DND-41 (cell line): Measurements from ENCODE around the gene IL1R2.
A peak's percentile ranks its signal among the peaks of the same experiment; 100 is the strongest.

ENCODE experiments used
- ATAC-seq: fragments of 200-7000 bp; cut with Tn5 transposase; 3 replicates; pipeline ENCODE4 v1.9.1; 2021; ENCODE audit warnings: low read depth; ENCODE audit not compliant: insufficient read depth
- DNase-seq: peaks from one replicate; pipeline ENCODE4 v3.0.0-alpha.2; 2020
- H2AFZ ChIP-seq: 2 replicates; pipeline ENCODE4 v1.6.0; 2012; ENCODE audit warnings: low read depth, low read length
- H3K27ac ChIP-seq: 2 replicates; pipeline ENCODE4 v1.5.1; 2012; ENCODE audit warnings: low read length, inconsistent platforms
- H3K27me3 ChIP-seq: fragments of 200-600 bp; sonication (generic); 2 replicates; pipeline ENCODE4 v1.6.0; 2012; ENCODE audit warnings: low read length, mild to moderate bottlenecking, inconsistent platforms; ENCODE audit not compliant: insufficient read depth, poor library complexity
- H3K36me3 ChIP-seq: 2 replicates; pipeline ENCODE4 v1.5.1; 2012; ENCODE audit warnings: low read length, inconsistent platforms; ENCODE audit not compliant: insufficient read depth
- H3K4me1 ChIP-seq: 2 replicates; pipeline ENCODE4 v1.5.1; 2012; ENCODE audit warnings: mild to moderate bottlenecking, low read length; ENCODE audit not compliant: insufficient read depth
- H3K4me2 ChIP-seq: 2 replicates; pipeline ENCODE4 v1.6.0; 2012; ENCODE audit warnings: mild to moderate bottlenecking, moderate library complexity, low read length, inconsistent platforms; ENCODE audit not compliant: insufficient read depth
- H3K4me3 ChIP-seq, 2 experiments: fragments of 200-600 bp in 1 of 2; shearing (Covaris generic) in 1 of 2; 2 replicates each; pipeline ENCODE4 v1.5.1; 2012 to 2016; ENCODE audit warnings: inconsistent platforms in 2 of 2, low read length in 2 of 2, mild to moderate bottlenecking in 2 of 2, low read depth in 1 of 2, moderate library complexity in 1 of 2
- H3K79me2 ChIP-seq: 2 replicates; pipeline ENCODE4 v1.6.0; 2012; ENCODE audit warnings: low read length, inconsistent platforms; ENCODE audit not compliant: insufficient read depth
- H3K9ac ChIP-seq: 2 replicates; pipeline ENCODE4 v1.6.0; 2012; ENCODE audit warnings: low read depth, mild to moderate bottlenecking, inconsistent platforms, low read length, moderate library complexity
- H3K9me3 ChIP-seq: 2 replicates; pipeline ENCODE4 v1.5.1; 2012; ENCODE audit warnings: low read length, moderate library complexity, mild to moderate bottlenecking, inconsistent platforms; ENCODE audit not compliant: insufficient read depth, severe bottlenecking
- H4K20me1 ChIP-seq: 2 replicates; pipeline ENCODE4 v1.6.0; 2012; ENCODE audit warnings: low read length; ENCODE audit not compliant: insufficient read depth
- CTCF ChIP-seq: IDR thresholded peaks from 2 replicates; pipeline ENCODE4 v1.5.1; 2012; ENCODE audit warnings: borderline replicate concordance, low read length, moderate library complexity, mild to moderate bottlenecking; ENCODE audit not compliant: poor library complexity, severe bottlenecking; ENCODE audit errors: extremely low read depth
- EZH2 ChIP-seq: IDR thresholded peaks from 3 replicates; pipeline ENCODE4 v1.6.1; 2012; ENCODE audit warnings: borderline replicate concordance, low read depth, mild to moderate bottlenecking, moderate library complexity, low read length, inconsistent platforms; ENCODE audit not compliant: severe bottlenecking

The IL1R2 gene

GRCh38 chr2:102016399-102016955 lies 24.7 kb downstream of the IL1R2 start:
- DNase-seq = no peak
- no peaks in the 10 kb centered on the region for H3K4me1 ChIP-seq

GRCh38 chr2:102018823-102019445 lies 27.2 kb downstream of the IL1R2 start:
- no peak overlapping the region for H2AFZ ChIP-seq
- no peaks in the 10 kb centered on the region for H3K9me3 ChIP-seq
- no peak overlapping the region for H3K4me3 ChIP-seq
- H3K4me2 ChIP-seq = no peak overlapping the region
- H3K4me1 ChIP-seq = no peaks in the 10 kb centered on the region
- no peak overlapping the region for H3K27ac ChIP-seq
- DNase-seq (no peak), ATAC-seq (no peak)
- no peak overlapping the region for H3K9ac ChIP-seq
- no peaks in the 10 kb centered on the region for H3K27me3 ChIP-seq
- TF ChIP-seq EZH2 = no peak
- no peak for TF ChIP-seq CTCF
- H4K20me1 ChIP-seq = no peaks in the 10 kb centered on the region
- H3K36me3 ChIP-seq = no peaks in the 10 kb centered on the region
- no peaks in the 10 kb centered on the region for H3K79me2 ChIP-seq

More at GRCh38 chr2:102016399-102016955, 24.7 kb downstream of the IL1R2 start:
- no peak overlapping the region for H3K27ac ChIP-seq
- H3K9ac ChIP-seq = no peak overlapping the region
- TF ChIP-seq CTCF = no peak
- no peak for TF ChIP-seq EZH2
- no peak overlapping the region for H3K4me2 ChIP-seq
- no peak overlapping the region for H2AFZ ChIP-seq
- ATAC-seq = no peak
- no peaks in the 10 kb centered on the region for H3K27me3 ChIP-seq
- H4K20me1 ChIP-seq = no peaks in the 10 kb centered on the region
- no peak overlapping the region for H3K4me3 ChIP-seq
- no peaks in the 10 kb centered on the region for H3K79me2 ChIP-seq
- no peaks in the 10 kb centered on the region for H3K36me3 ChIP-seq
- H3K9me3 ChIP-seq = no peaks in the 10 kb centered on the region

- TF ChIP-seq EZH2 (no peak), CTCF (peak; percentile 99)
- H3K4me2 ChIP-seq = no peak overlapping the region
- peaks cover 3% of the 10 kb centered on the region for H3K27me3 ChIP-seq
- H3K27ac ChIP-seq = no peak overlapping the region
- H3K36me3 ChIP-seq = no peaks in the 10 kb centered on the region
- ATAC-seq = peak; percentile 98
- H3K4me1 ChIP-seq = no peaks in the 10 kb centered on the region
- no peaks in the 10 kb centered on the region for H3K9me3 ChIP-seq
- no peak overlapping the region for H3K4me3 ChIP-seq
- no peak overlapping the region for H2AFZ ChIP-seq
- H4K20me1 ChIP-seq = no peaks in the 10 kb centered on the region
- peak; percentile 81 for DNase-seq
- no peak overlapping the region for H3K9ac ChIP-seq
- H3K79me2 ChIP-seq = no peaks in the 10 kb centered on the region
Measured at GRCh38 chr2:102020596-102021170, 28.9 kb downstream of the IL1R2 start.
